IMR-90 (cell line): ENCODE measurements around the gene ASPG.

ENCODE experiments used
- CEBPB ChIP-seq: IDR thresholded peaks from 2 replicates; pipeline ENCODE4 v1.6.1; 2012; ENCODE audit warnings: low read depth, low read length, improper control_type of control experiment
- CHD1 ChIP-seq: IDR thresholded peaks from 2 replicates; pipeline ENCODE4 v1.6.1; 2012; ENCODE audit warnings: low read depth, low read length, improper control_type of control experiment
- CTCF ChIP-seq: conservative IDR thresholded peaks from 2 replicates; pipeline ENCODE4 v1.5.1; 2012; ENCODE audit warnings: mild to moderate bottlenecking, low read depth, low read length, improper control_type of control experiment
- ELK1 ChIP-seq: fragments of 150-350 bp; IDR thresholded peaks from 2 replicates; pipeline ENCODE4 v1.6.1; 2016; ENCODE audit warnings: low read depth, mild to moderate bottlenecking, low read length, moderate library complexity, borderline replicate concordance
- FOS ChIP-seq: fragments of 150-350 bp; IDR thresholded peaks from 2 replicates; pipeline ENCODE4 v1.6.1; 2016; ENCODE audit warnings: low read depth, low read length
- MAFK ChIP-seq: IDR thresholded peaks from 2 replicates; pipeline ENCODE4 v1.6.1; 2012; ENCODE audit warnings: low read depth, low read length, improper control_type of control experiment
- MAZ ChIP-seq: IDR thresholded peaks from 2 replicates; pipeline ENCODE4 v1.6.1; 2012; ENCODE audit warnings: low read depth, mild to moderate bottlenecking, low read length, improper control_type of control experiment, moderate library complexity, borderline replicate concordance
- MXI1 ChIP-seq: IDR thresholded peaks from 2 replicates; pipeline ENCODE4 v1.6.1; 2012; ENCODE audit warnings: low read depth, mild to moderate bottlenecking, low read length, moderate library complexity, borderline replicate concordance
- NFE2L2 ChIP-seq: fragments of 150-350 bp; IDR thresholded peaks from 2 replicates; pipeline ENCODE4 v1.6.1; 2016; ENCODE audit warnings: low read depth, mild to moderate bottlenecking, low read length
- POLR2A ChIP-seq: IDR thresholded peaks from 2 replicates; pipeline ENCODE4 v1.6.1; 2012; ENCODE audit warnings: mild to moderate bottlenecking, low read depth, low read length
- RAD21 ChIP-seq: IDR thresholded peaks from 2 replicates; pipeline ENCODE4 v1.6.1; 2012; ENCODE audit warnings: low read length, improper control_type of control experiment
- RCOR1 ChIP-seq: IDR thresholded peaks from 2 replicates; pipeline ENCODE4 v1.6.1; 2012; ENCODE audit warnings: mild to moderate bottlenecking, low read length, improper control_type of control experiment; ENCODE audit not compliant: insufficient replicate concordance
- RFX5 ChIP-seq: IDR thresholded peaks from 2 replicates; pipeline ENCODE4 v1.8.0; 2012; ENCODE audit warnings: low read depth, mild to moderate bottlenecking, low read length, moderate library complexity
- USF2 ChIP-seq: fragments of 150-350 bp; IDR thresholded peaks from 2 replicates; pipeline ENCODE4 v1.6.1; 2017; ENCODE audit warnings: mild to moderate bottlenecking, antibody characterized with exemption, low read length, low read depth

DNA sequence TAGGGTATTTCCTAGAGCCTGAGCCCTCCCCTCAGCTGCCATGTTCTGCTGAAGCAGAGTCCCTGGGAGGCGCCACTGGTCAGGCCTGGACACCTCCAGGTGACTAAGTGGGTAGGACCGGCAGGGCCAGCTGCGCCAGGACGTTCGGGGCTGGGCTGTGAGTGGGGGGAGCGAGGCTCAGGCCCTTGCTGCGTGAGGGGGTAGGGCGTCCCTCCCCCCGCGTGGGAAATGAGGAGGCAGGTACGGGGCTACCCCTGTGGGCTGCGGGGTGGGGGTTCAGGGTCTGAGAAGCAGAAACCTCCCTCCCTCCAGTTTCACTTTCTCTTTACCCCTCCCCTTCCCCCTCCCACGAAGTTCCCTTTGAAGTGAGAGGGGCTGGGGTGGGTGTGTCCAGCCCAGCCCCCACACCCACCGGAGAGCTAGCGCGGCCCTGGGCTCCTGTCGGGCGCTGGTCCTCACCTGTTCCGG, 30.8 kb downstream of the ASPG start:
- TF ChIP-seq CTCF (no peak), POLR2A (no peak), ELK1 (no peak), RCOR1 (no peak), USF2 (no peak), MXI1 (no peak), MAZ (no peak), RAD21 (no peak), RFX5 (no peak), CHD1 (no peak), MAFK (no peak), CEBPB (no peak), NFE2L2 (no peak), FOS (no peak)
